Heart left ventricle (tissue), 16 donors: ENCODE measurements around the gene LAMC3. TPM values are rescaled to one million over a fixed set of nuclear protein-coding genes. Genes with fewer than 3 reads are reported as not detected.

ENCODE experiments used
- ATAC-seq, 4 donors: fragments of 200-7000 bp; cut with Tn5 transposase; one replicate each; pipeline ENCODE4 v1.9.1; 2020 to 2022; ENCODE audit warnings: moderate library complexity in 4 of 4, mild to moderate bottlenecking in 3 of 4, moderate number of reproducible peaks in 1 of 4
- DNase-seq, 5 donors: peaks; one replicate each; pipeline ENCODE4 v3.0.0-alpha.2; 2020
- H3K27ac ChIP-seq, 12 donors: fragments of 200-600 bp; sonication (generic) in 4 of 12; one replicate each; pipeline versions ENCODE4 v1.5.0 to v1.8.0; 2016 to 2022; ENCODE audit warnings: mild to moderate bottlenecking in 2 of 12
- H3K27me3 ChIP-seq, 9 donors: fragments of 200-600 bp; sonication (generic) in 2 of 9; one replicate each; pipeline versions ENCODE4 v1.5.1 to v1.8.0; 2016 to 2022; ENCODE audit warnings: mild to moderate bottlenecking in 3 of 9
- H3K36me3 ChIP-seq, 9 donors: fragments of 200-600 bp; sonication (generic) in 2 of 9; one replicate each; pipeline versions ENCODE4 v1.5.0 to v1.8.0; 2018 to 2022; ENCODE audit warnings: mild to moderate bottlenecking in 2 of 9
- H3K4me1 ChIP-seq, 12 donors: fragments of 200-600 bp; sonication (generic) in 4 of 12; one replicate each; pipeline versions ENCODE4 v1.5.0 to v1.8.0; 2016 to 2022; ENCODE audit warnings: mild to moderate bottlenecking in 3 of 12
- H3K4me3 ChIP-seq, 12 donors: fragments of 200-600 bp; sonication (generic) in 4 of 12; one replicate each; pipeline versions ENCODE4 v1.5.0 to v1.8.0; 2017 to 2022; ENCODE audit warnings: mild to moderate bottlenecking in 9 of 12, moderate library complexity in 4 of 12
- H3K9me3 ChIP-seq, 12 donors: fragments of 200-600 bp; sonication (generic) in 4 of 12; one replicate each; pipeline versions ENCODE4 v1.5.0 to v1.8.0; 2016 to 2022; ENCODE audit warnings: mild to moderate bottlenecking in 1 of 12
- CTCF ChIP-seq, 12 donors: fragments of 200-600 bp; sonication (generic) in 4 of 12; IDR thresholded peaks; one replicate each; pipeline versions ENCODE4 v1.5.0 to v1.8.0; 2018 to 2022; ENCODE audit warnings: antibody characterized with exemption in 12 of 12, mild to moderate bottlenecking in 5 of 12
- POLR2A ChIP-seq, 2 donors: fragments of 450-650 bp; IDR thresholded peaks; one replicate each; pipeline ENCODE4 v1.6.1; 2017; ENCODE audit warnings: antibody characterized with exemption in 2 of 2, mild to moderate bottlenecking in 2 of 2, moderate library complexity in 2 of 2
- whole genome bisulfite sequencing, 4 donors: extraction: QIAGEN DNeasy Blood & Tissue Kit in 2 of 4; methylation state at CpG; one replicate each; pipeline versions ENCODE4 v1.1.5 to v1.1.7; 2013 to 2018; 5-methylcytosine and 5-hydroxymethylcytosine counted together
- intact Hi-C, 10 donors: fragments of 100-400 bp; cut with DNase I; formaldehyde crosslinking; loops; one replicate each; pipeline versions ENCODE4 v1.11.1 to v1.14.2; 2022
- polyA plus RNA-seq, 2 donors: library from polyadenylated mRNA; stranded (reverse); fragments of 200-250 nt; gene quantifications; one replicate each; pipeline ENCODE4 v1.2.3, GENCODE V29; 2013
- total RNA-seq, 9 donors: library from RNA; depleted of rRNA in 2 of 9; stranded (reverse); fragments of >200 nt in 2 of 9; fragmentation: NEBNext Ultra II Directional in 3 of 9; extraction: Animal tissue kit (Norgen Biotek cat#: 25700) in 3 of 9; gene quantifications; one replicate each; pipeline versions ENCODE4 v1.1.0 to v1.2.4, GENCODE V29; 2016 to 2023
- donor health status: ischemic (EF 13 %, LVEDD 7.1; RV severe dilation, severe dysfunction).
- donor health status: healthy with polysubstance abuse.
- donor health status: DM: no; HTN: yes; CAD: no.
- donor health status: DM: no; HTN: no; CAD: no.
- donor health status: ischemic (EF 25% LVEDD 6.9; RV normal size, moderate dysfunction).
- donor health status: ischemic (EF 25% LVEDD 5.7; RV mildly dilated, moderate dysfunction).
- donor health status: healthy.
- donor health status: DM: yes; HTN: yes; CAD: no.
- donor health status: ischemic (EF 35%, LVEDD 5.7; RV mildly dilated, moderate dysfunction).
- donor health status: nonischemic (EF 11% LVEDD 7.7; RV severe dilation, severe dysfunction).
- donor health status: DM: yes; HTN: yes; CAD: no.
- donor health status: PGD.
- donor health status: ischemic (EF 29% LVEDD 5.4; RV normal size, mild dysfunction).
- donor health status: nonischemic (EF 23%, LVEDD 6.1; RV moderate dilation, normal function).

LAMC3 gene
- total and polyA plus RNA-seq, 11 donors = 0.11 to 1.8 (median 0.67) TPM

- WGBS, 4 donors = 76 to 84% (median 82%) methylated on average over 25 of the region's 25 CpGs
- H3K4me1 ChIP-seq = peaks cover 0 to 3% (median 0%) of the 10 kb centered on the region in 12 donors
- ATAC-seq = no peak
- no peaks in the 10 kb centered on the region for H3K36me3 ChIP-seq
- DNase-seq = no peak
- no peaks in the 10 kb centered on the region for H3K9me3 ChIP-seq
- intact Hi-C loops = loop anchor here in 4 of 10 donors (10.0 kb wide), 2 partner anchors 73 to 283 kb away; partner anchors contain the start of gene NUP214 (in 1 of the 4)
- peaks cover 0 to 10% (median 0%) of the 10 kb centered on the region in 9 donors for H3K27me3 ChIP-seq
- no peak overlapping the region for H3K27ac ChIP-seq
- no peak overlapping the region for H3K4me3 ChIP-seq
- no peak for TF ChIP-seq POLR2A (IDR thresholded peaks at IDR 0.05)
- no peak for TF ChIP-seq CTCF (IDR thresholded peaks at IDR 0.05)
Measured at GRCh38 chr9:131051592-131052517, 42.9 kb downstream of the LAMC3 start.

GRCh38 chr9:131053896-131054295, 44.9 kb downstream of the LAMC3 start:
- ATAC-seq (no peak), DNase-seq (no peak)
- Histone ChIP-seq H3K36me3 (no peaks in the 10 kb centered on the region), H3K4me3 (no peak overlapping the region), H3K9me3 (no peaks in the 10 kb centered on the region), H3K27me3 (peaks cover 0 to 10% (median 0%) of the 10 kb centered on the region in 9 donors), H3K4me1 (peaks cover 0 to 6% (median 0%) of the 10 kb centered on the region in 12 donors), H3K27ac (no peak overlapping the region)
- no peak for TF ChIP-seq CTCF (IDR thresholded peaks at IDR 0.05)
- TF ChIP-seq POLR2A (IDR thresholded peaks at IDR 0.05) = no peak
- intact Hi-C loops = loop anchor here in 4 of 10 donors (10.0 kb wide), 2 partner anchors 71 to 281 kb away; partner anchors contain the start of gene NUP214 (in 1 of the 4)
- WGBS, 4 donors = 90 to 92% (median 91%) methylated on average over 3 of the region's 3 CpGs

- DNase-seq (no peak), ATAC-seq (peak in 2 of 4 donors; percentile 25 to 57)
- intact Hi-C loops = loop anchor here in 8 of 10 donors (2.0 to 10.0 kb wide), 6 partner anchors 40 to 280 kb away; partner anchors contain the start of genes NUP214 (in 5 of the 8) and AIF1L (in 2 of the 8)
- no peak overlapping the region for H3K4me3 ChIP-seq
- H3K27me3 ChIP-seq = peaks cover 0 to 10% (median 0%) of the 10 kb centered on the region in 9 donors
- no peaks in the 10 kb centered on the region for H3K9me3 ChIP-seq
- H3K4me1 ChIP-seq = peaks cover 0 to 6% (median 0%) of the 10 kb centered on the region in 12 donors
- no peak for TF ChIP-seq POLR2A (IDR thresholded peaks at IDR 0.05)
- no peak for TF ChIP-seq CTCF (IDR thresholded peaks at IDR 0.05)
- H3K36me3 ChIP-seq = no peaks in the 10 kb centered on the region
- H3K27ac ChIP-seq = no peak overlapping the region
- WGBS, 4 donors = 71 to 78% (median 72%) methylated on average over 14 of the region's 14 CpGs
Measured at GRCh38 chr9:131056781-131057506, 48.0 kb downstream of the LAMC3 start.
